Activated T-helper 1 cell treated with Interleukin-2 at 50 U/mL for 16 hours (primary cell): Measurements from ENCODE around the gene TTK.
"Not testable (repeated sequence)": the region's sequence is repeated elsewhere in the genome, so short reads cannot be mapped to it uniquely, and the experiment has no call there.

Experiments
- DNase-seq: peaks from one replicate; pipeline ENCODE4 v3.0.0-alpha.2; 2020; ENCODE audit warnings: low read depth

Gene TTK

DNA sequence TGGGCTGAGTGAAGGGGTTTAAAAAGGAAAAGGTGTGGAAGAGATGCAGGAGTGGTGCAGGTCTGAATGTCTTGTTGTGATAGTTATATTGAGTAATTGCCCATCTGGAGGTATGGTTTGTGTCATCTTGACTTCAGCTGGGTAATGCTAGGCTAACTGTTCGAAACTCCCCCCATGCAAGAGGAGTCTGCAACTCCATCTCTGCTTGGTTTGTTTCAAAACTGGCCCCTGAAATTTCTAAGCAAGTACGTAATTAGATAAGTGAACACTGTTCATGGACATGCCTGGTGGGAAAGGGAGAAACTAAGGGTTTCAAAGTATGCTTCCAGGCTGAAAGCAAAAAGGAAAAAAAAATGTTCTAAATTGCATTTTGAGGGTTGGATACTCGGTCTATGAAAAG lies 17.1 kb downstream of the TTK start:
- no peak for DNase-seq

DNA sequence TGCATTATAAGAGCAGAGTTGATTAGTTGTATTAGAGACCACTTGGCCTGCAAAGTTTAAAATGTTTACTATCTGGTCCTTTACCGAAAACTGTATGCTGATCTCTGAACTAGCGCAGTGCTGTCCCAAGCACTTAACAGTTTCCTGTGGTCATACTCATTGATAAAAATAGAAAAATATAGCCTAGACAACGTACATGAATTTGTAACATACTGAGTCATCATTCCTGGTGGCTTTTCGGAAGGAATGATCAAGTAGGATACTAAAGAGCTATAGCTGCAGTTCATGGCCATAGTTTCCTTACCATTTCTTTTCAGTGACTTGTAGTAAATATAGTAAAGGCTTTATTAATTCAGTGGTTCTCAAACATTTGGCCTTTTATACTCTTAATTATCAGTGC lies 18.4 kb downstream of the TTK start:
- no peak for DNase-seq

DNA sequence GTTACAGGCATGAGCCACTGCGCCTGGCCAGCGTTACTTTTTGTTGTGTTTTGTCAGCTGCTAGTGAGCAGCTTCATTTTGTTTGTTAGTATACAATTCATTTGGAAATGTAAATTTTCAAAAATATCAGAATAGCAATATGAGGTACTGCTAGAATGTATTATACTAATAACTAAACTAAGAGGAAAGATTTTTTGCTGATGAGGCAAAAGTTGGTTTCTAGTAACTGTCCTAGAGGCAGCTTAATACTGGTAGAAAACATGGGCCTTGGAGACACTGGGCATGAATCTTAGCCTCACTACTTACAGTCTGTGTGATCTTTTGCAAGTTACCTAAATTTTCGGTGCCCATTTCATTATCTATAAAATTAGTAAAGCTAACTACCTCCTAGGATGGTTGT lies 24.1 kb downstream of the TTK start:
- DNase-seq: no peak

DNA sequence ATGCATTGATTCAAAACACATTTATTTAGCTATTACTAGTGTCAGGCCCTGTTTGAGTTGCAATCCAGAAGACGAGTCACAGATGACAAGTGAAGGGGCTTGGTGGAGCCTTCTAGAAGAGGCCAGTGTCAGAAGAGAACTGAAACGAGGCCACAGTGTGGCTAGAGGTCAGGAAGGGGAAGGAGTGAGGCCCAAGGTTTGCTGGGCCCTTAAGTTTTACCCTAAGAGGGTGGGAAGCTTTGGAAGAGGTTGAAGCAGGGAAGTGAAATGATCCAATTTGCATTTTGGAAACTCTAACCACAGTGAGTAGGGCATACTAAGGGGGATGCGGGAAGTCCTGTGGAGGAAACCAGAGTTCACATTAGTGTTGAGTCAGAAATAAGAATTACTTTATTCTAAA lies 25.0 kb downstream of the TTK start:
- no peak for DNase-seq

DNA sequence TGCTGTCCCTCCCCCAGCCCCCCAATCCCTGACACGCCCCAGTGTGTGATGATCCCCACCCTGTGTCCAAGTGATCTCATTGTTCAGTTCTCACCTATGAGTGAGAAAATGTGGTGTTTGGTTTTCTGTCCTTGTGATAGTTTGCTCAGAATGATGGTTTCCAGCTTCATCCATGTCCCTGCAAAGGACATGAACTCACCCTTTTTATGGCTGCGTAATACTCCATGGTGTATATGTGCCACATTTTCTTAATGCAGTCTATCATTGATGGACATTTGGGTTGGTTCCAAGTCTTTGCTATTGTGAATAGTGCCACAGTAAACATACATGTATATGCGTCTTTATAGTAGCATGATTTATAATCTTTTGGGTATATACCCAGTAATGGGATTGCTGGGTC lies 43.8 kb downstream of the TTK start:
- DNase-seq: not testable (repeated sequence)

DNA sequence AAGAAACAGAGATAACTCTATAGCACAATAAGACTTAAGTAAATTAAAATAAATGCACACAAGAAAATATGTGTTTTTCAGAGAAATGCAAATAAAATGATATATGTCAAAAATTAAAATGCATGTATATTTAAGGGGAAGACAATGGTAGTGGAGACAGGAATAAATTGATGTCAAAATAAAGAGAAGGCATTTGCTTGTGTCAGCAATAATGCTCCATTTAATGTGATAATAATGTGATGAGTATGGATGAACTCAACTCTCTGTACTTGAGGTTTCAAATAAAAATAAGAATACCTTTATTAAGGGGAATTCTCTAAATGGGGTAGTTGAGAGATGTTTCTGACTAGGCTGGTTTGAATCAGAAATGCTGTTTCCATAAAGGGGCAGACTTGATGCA lies 56.3 kb downstream of the TTK start:
- DNase-seq: no peak

DNA sequence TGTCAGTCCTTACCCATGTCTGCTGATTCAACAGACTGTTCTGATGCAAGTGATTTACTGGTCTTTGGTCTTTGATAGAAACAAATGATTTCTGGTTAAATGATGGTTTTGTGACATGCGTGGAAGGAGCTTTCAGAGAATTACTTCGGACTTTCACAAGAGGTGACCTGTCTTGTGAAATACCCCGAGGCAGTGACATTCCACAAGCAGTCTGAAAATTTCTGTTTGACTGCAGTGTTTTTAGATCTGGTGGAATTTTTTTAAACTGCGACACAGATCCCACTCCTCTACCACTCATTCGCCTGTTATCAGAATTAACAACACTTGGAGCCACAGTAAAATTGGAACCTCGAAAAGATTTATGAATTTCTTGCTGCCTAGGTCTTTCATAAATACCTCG lies 63.7 kb downstream of the TTK start:
- DNase-seq: not testable (repeated sequence)

DNA sequence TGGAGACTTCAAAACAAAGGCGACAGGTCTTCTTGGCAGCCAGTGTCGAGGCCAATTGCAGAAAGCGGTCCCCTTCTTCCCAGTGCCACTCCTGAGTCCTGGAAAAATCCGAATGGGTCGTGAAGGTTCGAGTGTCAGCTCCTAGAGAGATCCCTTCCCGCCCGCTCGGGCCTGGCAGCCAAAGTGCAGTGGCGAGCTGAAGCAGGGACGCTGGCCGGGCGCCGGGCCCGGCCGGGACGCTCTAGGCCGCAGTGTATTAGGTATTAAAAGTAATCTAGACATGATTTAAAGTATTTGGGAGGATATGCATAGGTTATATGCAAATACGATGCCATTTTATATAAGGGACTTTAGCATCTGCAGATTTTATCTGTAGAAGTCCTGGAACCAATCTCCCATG lies 66.0 kb downstream of the TTK start:
- DNase-seq: not testable (repeated sequence)

DNA sequence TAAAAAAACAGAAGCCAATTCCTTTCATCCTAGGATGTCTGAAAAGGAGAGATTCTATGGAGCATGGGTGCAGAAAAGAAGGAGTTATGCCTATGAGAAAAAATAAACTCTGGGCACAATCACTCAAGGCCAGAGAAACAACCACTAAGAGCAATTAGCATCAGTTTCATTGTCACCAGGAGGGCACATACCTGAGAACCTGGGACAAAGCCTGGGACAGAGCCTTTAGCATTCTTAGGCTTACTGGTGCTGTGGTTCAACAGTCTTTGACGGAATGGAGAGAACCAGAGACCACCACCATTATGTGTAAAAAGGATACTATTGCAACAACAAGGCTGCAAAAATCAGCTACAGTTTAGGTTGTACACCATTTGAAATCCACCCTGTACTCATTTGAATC lies 72.6 kb downstream of the TTK start:
- no peak for DNase-seq

DNA sequence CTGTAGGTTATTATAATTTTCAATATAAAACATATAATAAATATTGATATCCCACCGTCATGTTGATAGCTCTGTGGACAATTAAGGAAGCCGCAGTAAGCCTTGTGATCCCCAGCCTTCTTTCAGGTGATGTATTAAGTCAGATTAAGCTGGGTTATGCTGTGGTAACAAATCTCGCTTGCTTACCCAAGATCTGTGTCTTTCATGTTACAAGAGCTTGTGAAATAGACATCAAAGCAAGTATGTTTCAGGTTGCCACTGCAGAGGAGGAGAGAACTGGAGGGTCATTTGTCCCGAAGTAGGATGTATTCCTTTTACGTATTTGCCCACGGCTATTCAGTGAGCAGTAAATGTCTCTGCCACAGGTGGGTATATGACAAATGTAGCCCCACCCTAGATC lies 84.2 kb downstream of the TTK start:
- DNase-seq: no peak

DNA sequence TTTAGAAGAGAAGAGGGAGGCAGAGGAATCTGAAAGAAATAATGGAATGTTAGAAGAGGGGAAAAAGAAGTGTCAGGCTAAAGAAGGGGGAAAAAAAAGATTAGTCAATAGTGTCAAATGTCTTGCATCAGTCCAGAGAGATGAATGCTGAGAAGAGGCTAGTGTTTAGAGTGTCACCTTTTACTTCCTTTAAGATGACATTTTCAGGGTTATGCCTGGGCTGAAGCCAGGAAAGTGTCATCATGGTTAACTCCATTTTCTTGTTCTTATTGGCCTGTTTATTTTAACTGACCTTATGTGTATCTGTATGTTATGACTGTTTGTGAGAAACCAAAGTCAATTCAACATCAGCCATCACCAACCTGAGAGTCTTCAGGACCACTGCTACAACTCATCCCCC lies 87.1 kb downstream of the TTK start:
- no peak for DNase-seq
